T-helper 17 cell (primary cell): ENCODE results near the gene CDK17. TPM values are rescaled to one million over a fixed set of nuclear protein-coding genes. Genes with fewer than 3 reads are reported as not detected.

Source experiments
- ATAC-seq: fragments of 150-1000 bp; cut with Tn5 transposase; 2 replicates; pipeline ENCODE4 v1.10.0; 2021; ENCODE audit warnings: mild to moderate bottlenecking, moderate library complexity
- DNase-seq, 3 donors: peaks; one replicate each; pipeline versions ENCODE4 v3.0.0 to v3.0.0-alpha.2; 2020 to 2021
- H3K9me3 ChIP-seq: one replicate; pipeline ENCODE4 v1.7.0; 2013; ENCODE audit warnings: low read length, mild to moderate bottlenecking; ENCODE audit not compliant: control insufficient read depth, poor library complexity, severe bottlenecking
- H3K27ac Mint-ChIP-seq: one replicate; pipeline ENCODE4 v1.8.0; 2022; ENCODE audit warnings: mild to moderate bottlenecking, moderate library complexity, mixed read lengths
- H3K27me3 Mint-ChIP-seq: one replicate; pipeline ENCODE4 v1.8.0; 2022; ENCODE audit warnings: mixed read lengths
- H3K36me3 Mint-ChIP-seq: one replicate; pipeline ENCODE4 v1.8.0; 2022; ENCODE audit warnings: low read depth, mixed read lengths
- H3K4me1 Mint-ChIP-seq: one replicate; pipeline ENCODE4 v1.8.0; 2022; ENCODE audit warnings: mild to moderate bottlenecking, mixed read lengths
- H3K4me3 Mint-ChIP-seq: one replicate; pipeline ENCODE4 v1.8.0; 2022; ENCODE audit warnings: mild to moderate bottlenecking, moderate library complexity, mixed read lengths
- total RNA-seq, 4 donors: library from RNA in 2 of 4; stranded (reverse) in 2 of 4; gene quantifications; one replicate each; pipeline ENCODE4 v1.2.3 and lab custom pipeline; 2022 to 2026

Gene CDK17
- total RNA-seq, 2 donors from 2014 or later, result 123 to 131 TPM

DNA sequence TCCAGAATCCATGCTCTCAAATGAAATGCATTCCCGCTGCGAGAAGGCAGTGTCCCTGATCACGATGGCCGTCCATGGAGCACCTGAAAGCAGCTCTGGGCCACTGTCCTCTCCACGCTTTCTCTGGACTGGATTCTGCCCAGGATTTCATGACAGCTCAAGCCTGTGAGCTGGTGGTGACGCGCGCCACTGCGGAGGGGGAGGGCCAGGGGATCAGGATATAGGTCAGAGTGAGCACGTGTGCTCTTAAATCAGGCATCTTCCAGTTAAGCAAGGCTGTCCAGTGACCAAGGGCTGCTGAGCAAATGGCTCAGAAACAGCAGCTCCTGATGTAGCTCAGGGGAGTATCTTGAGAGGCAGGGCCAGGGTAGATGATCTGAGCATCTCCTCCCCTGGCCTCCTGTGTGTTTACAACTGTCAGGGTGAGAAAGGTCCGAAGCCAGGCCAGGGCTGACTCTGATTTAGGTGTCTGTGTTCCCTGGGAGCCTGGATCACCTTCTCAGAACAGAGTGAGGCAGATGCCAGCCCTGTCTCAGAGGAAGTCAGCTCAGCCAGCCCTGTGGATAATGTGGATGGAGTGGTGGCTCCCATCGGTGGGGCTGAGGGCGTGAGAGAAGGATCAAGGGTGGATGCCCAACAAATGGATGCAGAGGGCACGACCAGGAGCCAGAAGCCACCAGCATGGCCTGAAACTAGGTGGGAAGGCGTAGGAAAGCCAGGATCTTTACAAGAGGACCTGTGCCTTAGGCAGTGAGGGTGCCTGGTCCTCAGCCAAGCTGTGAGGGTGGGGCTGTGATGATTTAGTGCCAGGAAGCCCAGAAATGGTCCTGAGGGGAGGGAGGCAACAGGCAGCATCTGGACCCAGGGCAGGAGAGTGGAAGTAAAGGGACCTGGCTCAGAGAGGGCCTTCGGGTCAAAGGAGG is 150.8 kb downstream of the CDK17 start:
- no peaks in the 10 kb centered on the region for H3K27me3 Mint-ChIP-seq
- H3K4me3 Mint-ChIP-seq, result peak overlapping the region; percentile 39
- peaks cover 17% of the 10 kb centered on the region for H3K36me3 Mint-ChIP-seq
- DNase-seq, result no peak
- no peaks in the 10 kb centered on the region for H3K9me3 ChIP-seq
- no peak overlapping the region for H3K27ac Mint-ChIP-seq
- ATAC-seq, result peak; percentile 32
- H3K4me1 Mint-ChIP-seq, result peaks cover 45% of the 10 kb centered on the region

DNA sequence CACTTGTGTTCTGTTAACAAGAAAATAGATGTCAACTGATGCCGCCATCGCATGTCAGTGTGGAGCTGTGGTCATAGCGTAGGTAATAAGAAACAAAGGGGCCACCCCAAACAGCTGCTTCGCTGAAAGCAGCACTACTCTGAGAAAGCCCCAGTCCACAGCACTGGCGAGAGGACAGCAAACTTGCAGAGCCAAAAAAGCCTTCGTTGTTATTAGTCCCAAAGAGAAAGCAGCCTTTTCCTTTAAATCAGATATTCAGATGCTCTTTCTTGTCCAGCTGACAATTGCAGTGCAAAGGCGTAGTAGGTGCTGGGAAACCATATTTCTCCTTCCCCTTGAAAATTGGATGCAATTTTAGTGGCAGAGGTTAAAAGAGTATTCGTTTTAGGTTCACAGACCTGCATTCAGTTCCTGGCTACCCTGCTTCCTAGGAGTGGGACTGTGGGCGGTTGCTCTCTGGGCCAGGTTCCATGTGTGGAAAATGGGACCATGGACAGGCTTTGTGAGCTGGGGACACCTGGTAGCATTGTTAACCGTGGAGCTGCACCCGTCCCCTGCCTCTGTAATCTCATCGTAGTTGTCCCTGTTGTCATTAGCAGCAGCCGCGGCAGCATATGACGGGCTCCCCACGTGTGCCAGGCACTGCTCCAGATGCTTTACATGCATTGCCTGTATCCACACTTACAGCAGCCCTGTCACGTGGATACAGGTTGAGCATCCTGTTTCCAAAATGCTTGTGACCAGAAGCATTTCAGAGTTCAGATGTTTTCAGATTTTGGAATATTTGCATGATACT is 151.9 kb downstream of the CDK17 start:
- Mint-ChIP-seq H3K4me3 (no peak overlapping the region), H3K4me1 (peaks cover 38% of the 10 kb centered on the region), H3K27ac (no peak overlapping the region), H3K36me3 (peaks cover 17% of the 10 kb centered on the region), H3K27me3 (no peaks in the 10 kb centered on the region)
- H3K9me3 ChIP-seq, result no peaks in the 10 kb centered on the region
- no peak for DNase-seq
- no peak for ATAC-seq

DNA sequence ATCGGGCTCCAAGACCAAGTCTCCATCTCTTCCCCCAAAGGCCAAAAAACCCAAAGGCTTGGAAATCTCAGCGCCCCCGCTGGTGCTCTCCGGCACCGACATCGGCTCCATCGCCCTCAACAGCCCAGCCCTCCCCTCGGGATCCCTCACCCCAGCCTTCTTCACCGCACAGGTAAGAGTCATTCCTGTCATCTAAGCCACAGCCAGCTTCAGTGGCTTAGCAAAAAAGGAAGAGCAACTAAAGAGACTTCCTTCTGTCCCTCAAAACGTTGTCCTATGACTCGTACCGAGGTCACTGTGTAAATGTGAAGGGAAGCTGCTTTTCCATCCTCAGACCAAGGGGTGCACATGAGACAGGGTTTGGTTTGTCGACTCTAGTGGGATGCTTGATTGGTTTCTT is 152.7 kb downstream of the CDK17 start:
- no peak for DNase-seq
- Mint-ChIP-seq H3K36me3 (peaks cover 19% of the 10 kb centered on the region), H3K27ac (no peak overlapping the region), H3K27me3 (no peaks in the 10 kb centered on the region), H3K4me3 (no peak overlapping the region), H3K4me1 (peaks cover 43% of the 10 kb centered on the region)
- no peak for ATAC-seq
- H3K9me3 ChIP-seq, result no peaks in the 10 kb centered on the region

DNA sequence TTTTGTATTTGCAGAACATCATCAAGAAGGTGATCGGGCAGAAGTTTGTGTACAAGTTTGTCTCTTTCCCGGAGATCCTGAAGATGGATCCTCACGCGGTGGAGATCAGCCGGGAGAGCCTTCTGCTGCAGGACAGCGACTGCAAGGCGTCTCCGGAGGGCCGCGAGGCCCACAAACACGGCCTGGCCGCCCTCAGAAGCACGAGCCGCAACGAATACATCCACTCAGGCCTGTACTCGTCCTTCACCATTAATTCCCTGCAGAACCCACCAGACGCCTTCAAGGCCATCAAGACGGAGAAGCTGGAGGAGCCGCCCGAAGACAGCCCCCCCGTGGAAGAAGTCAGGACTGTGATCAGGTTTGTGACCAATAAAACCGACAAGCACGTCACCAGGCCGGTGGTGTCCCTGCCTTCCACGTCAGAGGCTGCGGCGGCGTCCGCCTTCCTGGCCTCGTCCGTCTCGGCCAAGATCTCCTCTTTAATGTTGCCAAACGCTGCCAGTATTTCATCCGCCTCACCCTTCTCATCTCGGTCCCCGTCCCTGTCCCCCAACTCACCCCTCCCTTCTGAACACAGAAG is 153.2 kb downstream of the CDK17 start:
- H3K4me1 Mint-ChIP-seq, result peaks cover 44% of the 10 kb centered on the region
- DNase-seq (no peak), ATAC-seq (no peak)
- no peak overlapping the region for H3K4me3 Mint-ChIP-seq
- H3K36me3 Mint-ChIP-seq, result peaks cover 16% of the 10 kb centered on the region
- H3K9me3 ChIP-seq, result no peaks in the 10 kb centered on the region
- no peaks in the 10 kb centered on the region for H3K27me3 Mint-ChIP-seq
- H3K27ac Mint-ChIP-seq, result no peak overlapping the region

DNA sequence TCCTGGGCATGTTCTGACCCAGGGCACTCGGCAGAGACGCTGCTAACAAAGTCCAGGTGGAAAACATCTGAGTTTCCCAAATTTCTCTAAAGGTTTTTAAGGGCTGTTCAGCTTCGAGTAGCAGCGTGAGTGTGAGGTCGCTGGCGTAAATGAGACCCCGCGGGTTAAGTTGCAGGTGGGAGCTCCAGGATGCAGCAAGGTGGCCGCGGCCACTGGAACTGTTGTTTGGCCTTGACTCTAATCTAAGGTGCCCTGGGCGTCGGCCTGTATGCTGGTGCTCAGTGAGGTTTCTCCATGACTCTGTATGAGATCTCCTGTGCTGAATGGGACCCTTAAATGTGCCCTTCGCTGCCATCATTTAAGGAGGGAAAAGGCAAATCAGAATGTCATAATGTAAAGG is 155.4 kb downstream of the CDK17 start:
- H3K9me3 ChIP-seq, result no peaks in the 10 kb centered on the region
- Mint-ChIP-seq H3K4me3 (no peak overlapping the region), H3K27me3 (no peaks in the 10 kb centered on the region), H3K4me1 (peaks cover 41% of the 10 kb centered on the region), H3K36me3 (peaks cover 9% of the 10 kb centered on the region), H3K27ac (no peak overlapping the region)
- DNase-seq (no peak), ATAC-seq (no peak)

DNA sequence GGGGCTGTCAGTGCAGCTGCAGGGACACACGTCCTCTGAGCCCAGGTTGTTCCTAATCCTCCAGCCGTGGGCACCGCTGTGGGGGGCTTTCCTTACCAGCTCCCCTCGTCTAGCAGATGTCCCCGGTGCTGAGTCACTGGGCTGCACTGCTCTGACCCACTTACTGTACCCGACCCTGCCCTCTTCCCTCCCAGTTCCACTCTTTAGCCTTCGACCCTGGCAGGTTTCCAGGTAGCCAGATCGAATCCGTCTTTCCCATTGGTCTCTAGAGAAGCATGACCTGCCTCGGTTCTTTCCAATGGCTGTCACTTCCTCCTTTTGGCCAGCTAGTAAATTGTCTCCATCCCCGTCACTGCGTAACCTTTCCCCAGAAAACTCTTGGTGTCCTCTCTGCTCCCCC is 157.6 kb downstream of the CDK17 start:
- DNase-seq (peak in 1 of 3 donors; percentile 48), ATAC-seq (peak; percentile 8)
- H3K27me3 Mint-ChIP-seq, result no peaks in the 10 kb centered on the region
- H3K4me1 Mint-ChIP-seq, result peaks cover 44% of the 10 kb centered on the region
- peak overlapping the region; percentile 82 for H3K4me3 Mint-ChIP-seq
- no peak overlapping the region for H3K27ac Mint-ChIP-seq
- H3K9me3 ChIP-seq, result no peaks in the 10 kb centered on the region
- peaks cover 9% of the 10 kb centered on the region for H3K36me3 Mint-ChIP-seq

DNA sequence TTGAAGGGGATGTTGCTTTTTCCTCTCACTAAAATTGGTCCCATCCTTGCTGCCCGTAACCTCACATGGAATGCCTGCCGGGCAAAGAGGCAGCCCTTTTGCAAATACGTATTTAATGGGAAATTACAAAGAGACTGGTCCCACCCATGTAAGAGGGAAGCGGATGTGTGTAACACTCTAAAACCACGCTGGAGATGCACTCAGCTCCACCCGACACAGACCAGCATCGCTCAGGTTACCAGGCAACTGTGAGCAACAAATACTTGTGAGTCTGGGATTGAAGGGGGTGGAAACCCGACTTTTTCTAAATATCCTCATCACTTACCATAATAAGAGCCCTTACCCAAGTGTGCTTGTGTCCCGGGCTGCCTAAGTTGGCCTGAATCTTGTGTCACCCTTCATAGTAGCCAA is 158.4 kb downstream of the CDK17 start:
- Mint-ChIP-seq H3K4me3 (peak overlapping the region; percentile 82), H3K27me3 (no peaks in the 10 kb centered on the region), H3K36me3 (peaks cover 5% of the 10 kb centered on the region), H3K27ac (no peak overlapping the region), H3K4me1 (peaks cover 50% of the 10 kb centered on the region)
- ATAC-seq (peak; percentile 92), DNase-seq (peak; percentile 58 to 76 (median 69))
- H3K9me3 ChIP-seq, result no peaks in the 10 kb centered on the region

DNA sequence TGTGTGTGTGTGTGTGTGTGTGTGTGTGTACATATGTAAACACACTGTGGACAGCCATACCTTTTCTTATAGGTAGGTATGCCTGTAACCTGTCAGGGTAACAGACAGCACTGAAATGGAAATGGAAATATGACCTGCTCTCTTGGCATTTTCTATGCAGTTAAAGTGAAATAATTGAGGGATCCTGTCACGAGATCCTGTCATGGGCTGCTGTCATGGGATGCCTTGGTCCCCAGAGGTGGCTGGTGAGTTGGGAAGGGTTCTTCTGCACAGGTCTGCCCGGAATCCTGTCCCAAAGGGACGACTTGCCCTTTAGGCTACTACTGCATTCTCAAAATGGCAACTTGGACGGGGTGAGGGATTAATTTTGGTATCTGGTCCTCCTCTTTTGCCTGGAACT is 158.8 kb downstream of the CDK17 start:
- Mint-ChIP-seq H3K4me1 (peaks cover 53% of the 10 kb centered on the region), H3K36me3 (peaks cover 5% of the 10 kb centered on the region)

DNA sequence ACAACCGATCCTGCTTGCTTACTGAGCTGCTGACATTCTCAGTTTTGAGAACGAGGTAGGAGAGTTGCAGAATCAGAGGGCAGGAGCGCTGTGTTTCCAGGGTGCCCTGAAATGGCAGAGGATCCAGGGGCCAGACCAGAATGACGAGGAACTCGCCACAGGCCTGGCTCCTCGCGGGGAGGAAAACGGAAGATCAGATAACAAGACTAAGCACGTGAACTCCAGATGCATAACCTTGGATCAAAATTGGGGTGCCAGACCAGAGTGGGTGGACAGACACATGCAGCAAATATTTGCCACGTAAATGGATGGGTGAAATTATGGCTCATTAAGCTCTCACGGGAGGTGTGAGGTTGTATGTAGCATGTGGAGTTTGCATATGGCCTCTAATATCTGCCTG is 159.6 kb downstream of the CDK17 start:
- Mint-ChIP-seq H3K27ac (no peak overlapping the region), H3K4me3 (peak overlapping the region; percentile 33), H3K36me3 (peaks cover 5% of the 10 kb centered on the region), H3K4me1 (peaks cover 59% of the 10 kb centered on the region), H3K27me3 (no peaks in the 10 kb centered on the region)
- DNase-seq (no peak), ATAC-seq (no peak)
- no peaks in the 10 kb centered on the region for H3K9me3 ChIP-seq

More for the DNA sequence above, 158.8 kb downstream of the CDK17 start:
- no peak overlapping the region for H3K27ac Mint-ChIP-seq
- no peaks in the 10 kb centered on the region for H3K27me3 Mint-ChIP-seq
- H3K9me3 ChIP-seq, result no peaks in the 10 kb centered on the region
- peak overlapping the region; percentile 82 for H3K4me3 Mint-ChIP-seq
- ATAC-seq (no peak), DNase-seq (no peak)

DNA sequence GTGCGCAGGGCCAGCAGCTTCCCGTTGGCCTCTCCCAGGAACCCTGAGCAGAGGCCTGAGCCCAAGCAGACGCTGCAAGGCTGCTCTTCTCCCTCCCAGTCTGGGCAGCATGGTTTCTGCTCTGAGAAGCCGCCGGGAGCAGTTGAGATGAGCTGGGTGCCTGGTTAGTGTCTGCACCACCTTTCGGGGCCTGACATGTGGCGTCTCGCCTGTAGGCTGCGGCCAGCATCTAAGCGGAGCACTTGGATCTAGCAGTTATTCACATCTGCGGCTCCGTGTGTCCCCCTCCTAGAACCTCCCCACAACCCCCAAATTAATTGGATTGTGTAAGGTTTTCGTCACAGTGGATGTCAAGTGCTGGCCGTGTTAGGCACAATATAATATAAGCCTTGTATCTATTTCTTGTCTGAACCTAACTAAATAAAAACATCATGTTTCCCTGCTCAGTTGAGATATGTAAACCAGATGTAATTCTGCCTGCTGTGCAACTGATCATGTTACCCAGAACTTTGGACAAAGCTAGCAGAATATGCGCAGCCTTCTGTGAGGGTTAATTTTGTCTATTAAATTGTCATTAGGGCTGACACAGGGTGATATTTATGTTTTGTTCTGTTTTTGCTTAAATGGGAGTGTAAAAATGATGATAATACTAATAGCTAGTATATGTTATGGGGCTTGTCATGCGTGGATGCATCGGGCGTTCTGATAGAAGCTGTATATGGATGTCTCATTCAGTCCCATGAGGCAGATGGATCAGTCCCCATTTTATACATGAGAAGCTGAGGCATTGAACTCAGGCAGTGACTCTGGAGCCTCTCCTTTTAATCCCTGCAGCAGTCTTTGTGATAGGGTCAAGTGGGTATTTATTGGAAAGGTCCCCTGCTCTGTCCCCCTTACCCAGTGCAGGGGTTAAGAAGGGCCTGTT is 160.3 kb downstream of the CDK17 start:
- ATAC-seq (no peak), DNase-seq (no peak)
- H3K9me3 ChIP-seq, result no peaks in the 10 kb centered on the region
- Mint-ChIP-seq H3K27ac (no peak overlapping the region), H3K4me1 (peaks cover 66% of the 10 kb centered on the region), H3K27me3 (no peaks in the 10 kb centered on the region), H3K36me3 (peaks cover 8% of the 10 kb centered on the region), H3K4me3 (peak overlapping the region; percentile 47)

DNA sequence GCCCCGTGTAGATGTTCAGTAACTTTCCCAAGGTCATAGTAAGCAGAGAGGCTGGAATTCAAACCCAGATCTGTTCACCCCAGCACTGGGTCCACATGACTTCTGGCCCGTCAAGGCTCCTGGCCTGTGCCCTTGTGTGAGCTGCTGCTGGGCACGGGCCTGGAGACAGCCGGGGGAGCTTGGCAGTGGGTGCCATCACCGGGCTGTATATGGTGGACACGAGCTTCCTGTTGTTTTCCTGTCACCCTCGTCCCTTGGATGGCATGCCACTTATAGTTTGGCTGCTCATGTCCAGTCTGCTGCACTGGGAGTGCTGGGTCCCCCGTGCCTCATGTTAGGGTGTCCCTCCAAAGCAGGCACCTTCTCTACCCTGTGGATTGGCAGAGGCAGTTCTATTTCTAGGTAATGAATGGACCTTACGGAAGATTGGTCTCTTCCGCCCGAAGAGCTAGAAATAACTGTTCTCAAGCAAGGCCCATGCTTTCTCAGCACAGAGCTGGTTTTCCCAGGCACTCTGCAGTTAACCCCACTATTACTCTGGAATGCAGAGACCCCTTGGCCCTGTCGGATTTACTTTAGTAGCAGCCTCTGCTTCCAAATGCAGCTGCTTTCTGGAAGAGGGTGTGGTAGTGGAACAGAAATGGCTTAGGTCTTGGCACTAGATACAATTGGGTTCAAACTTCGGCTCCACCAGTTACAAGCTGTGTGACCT is 161.7 kb downstream of the CDK17 start:
- no peaks in the 10 kb centered on the region for H3K9me3 ChIP-seq
- H3K4me3 Mint-ChIP-seq, result peak overlapping the region; percentile 85
- H3K27ac Mint-ChIP-seq, result no peak overlapping the region
- no peak for ATAC-seq
- no peak for DNase-seq
- H3K4me1 Mint-ChIP-seq, result peaks cover 74% of the 10 kb centered on the region
- no peaks in the 10 kb centered on the region for H3K27me3 Mint-ChIP-seq
- peaks cover 8% of the 10 kb centered on the region for H3K36me3 Mint-ChIP-seq
